NT2/D1 (cell line): ENCODE results near the gene RPL32.

ENCODE experiments used
- SUZ12 ChIP-seq: IDR thresholded peaks from 2 replicates; pipeline ENCODE4 v1.6.1; 2011; ENCODE audit not compliant: insufficient read length, insufficient read depth; ENCODE audit errors: extremely low read depth
- YY1 ChIP-seq: IDR thresholded peaks from 2 replicates; pipeline ENCODE4 v1.6.1; 2011; ENCODE audit not compliant: insufficient read length, insufficient read depth

GRCh38 chr3:12837295-12837986 lies 3.9 kb downstream of the RPL32 start:
- TF ChIP-seq YY1: no peak
- TF ChIP-seq SUZ12: no peak
